ENCODE results near the gene ZNRD2.
"Not testable (repeated sequence)": the region's sequence is repeated elsewhere in the genome, so short reads cannot be mapped to it uniquely, and the experiment has no call there.

- TF ChIP-seq CTCF (IDR thresholded peaks at IDR 0.05); POLR2AphosphoS5 (IDR thresholded peaks at IDR 0.05; ENCODE audit: low read depth, low read length); TCF7L2 (IDR thresholded peaks at IDR 0.05; ENCODE audit: low read depth, low read length); REST (IDR thresholded peaks at IDR 0.05; ENCODE audit: insufficient read depth in 1 of 2, low read depth in 2 of 2, low read length in 1 of 2): not testable (repeated sequence)
Observed at GRCh38 chr11:65522718-65523630, 47.3 kb upstream of the ZNRD2 start.
